Left ventricle myocardium inferior (tissue), 1 donor: ENCODE results near the gene UQCR10. TPM values are rescaled to one million over a fixed set of nuclear protein-coding genes. Genes with fewer than 3 reads are reported as not detected.
A peak's percentile ranks its signal among the peaks of the same experiment; 100 is the strongest.

Experiments used
- DNase-seq: peaks from one replicate; pipeline ENCODE4 v3.0.0-alpha.2; 2020
- H3K27ac ChIP-seq: fragments of 200-600 bp; replicated peaks from 2 replicates; pipeline ENCODE4 v1.8.0; 2021
- H3K27me3 ChIP-seq: fragments of 200-600 bp; 2 replicates; pipeline ENCODE4 v1.8.0; 2021; ENCODE audit warnings: low read depth
- H3K36me3 ChIP-seq: fragments of 200-600 bp; 2 replicates; pipeline ENCODE4 v1.8.0; 2021
- H3K4me1 ChIP-seq: fragments of 200-600 bp; 2 replicates; pipeline ENCODE4 v1.8.0; 2021
- H3K4me3 ChIP-seq: fragments of 200-600 bp; 2 replicates; pipeline ENCODE4 v1.8.0; 2021; ENCODE audit warnings: mild to moderate bottlenecking, moderate library complexity
- H3K9me3 ChIP-seq: fragments of 200-600 bp; replicated peaks from 2 replicates; pipeline ENCODE4 v1.8.0; 2021
- CTCF ChIP-seq: fragments of 200-600 bp; IDR thresholded peaks from 2 replicates; pipeline ENCODE4 v1.8.0; 2021; ENCODE audit warnings: antibody characterized with exemption, mild to moderate bottlenecking, borderline replicate concordance
- intact Hi-C: fragments of 100-400 bp; cut with micrococcal nuclease; formaldehyde crosslinking; loops from one replicate; pipeline ENCODE4 v1.11.0; 2022
- total RNA-seq: library from RNA; stranded (reverse); fragmentation: NEBNext Ultra II Directional; extraction: Animal tissue kit (Norgen Biotek cat#: 25700); gene quantifications from one replicate; pipeline ENCODE4 v1.2.1, GENCODE V29; 2021
- donor health status: DM: no; HTN: yes; CAD: no; lungs with severe emphysema.

The UQCR10 gene
- total RNA-seq, 1 donor from 2014 or later: 403 TPM

- Histone ChIP-seq H3K4me1 (peaks cover 69% of the 10 kb centered on the region), H3K9me3 (no peaks in the 10 kb centered on the region), H3K4me3 (peak overlapping the region; percentile 98), H3K27ac (peak overlapping the region; percentile 98), H3K27me3 (no peaks in the 10 kb centered on the region), H3K36me3 (peaks cover 33% of the 10 kb centered on the region)
- no peak for DNase-seq
- intact Hi-C loops: no loop called here
- TF ChIP-seq CTCF: no peak
Observed at GRCh38 chr22:29768052-29768693, 1.0 kb downstream of the UQCR10 start.

DNA sequence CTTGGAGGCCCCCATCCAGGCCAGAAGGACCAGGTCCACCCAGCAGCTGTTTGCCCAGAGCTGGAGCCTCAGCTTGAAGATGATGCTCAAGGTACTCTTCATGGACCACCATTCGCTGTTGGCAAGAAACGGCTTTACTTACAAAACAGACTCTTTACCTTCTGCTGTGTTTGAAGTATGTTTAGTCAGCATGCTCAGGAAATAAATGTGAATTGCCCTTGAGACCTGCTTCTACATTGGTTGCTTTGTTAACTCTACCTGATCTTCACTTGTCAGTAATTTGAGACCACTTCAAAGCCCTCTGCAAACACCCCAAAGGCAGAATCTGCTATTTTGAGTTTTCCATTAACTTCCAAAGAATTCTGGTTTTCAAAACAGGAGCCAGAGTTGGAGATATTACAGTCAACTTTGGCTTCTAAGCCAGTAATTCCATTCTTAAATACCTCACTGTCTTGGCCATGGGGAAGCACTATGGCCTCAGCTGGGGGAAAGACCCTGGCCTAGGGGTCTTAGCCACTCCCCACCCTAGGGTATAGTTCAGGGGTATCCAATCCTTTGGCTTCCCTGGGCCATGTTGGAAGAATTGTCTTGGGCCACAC, 2.7 kb downstream of the UQCR10 start:
- DNase-seq: no peak
- no peak overlapping the region for H3K27ac ChIP-seq
- peaks cover 33% of the 10 kb centered on the region for H3K36me3 ChIP-seq
- intact Hi-C loops: no loop called here
- no peak for TF ChIP-seq CTCF
- H3K27me3 ChIP-seq: no peaks in the 10 kb centered on the region
- H3K4me3 ChIP-seq: peak overlapping the region; percentile 98
- peaks cover 69% of the 10 kb centered on the region for H3K4me1 ChIP-seq
- H3K9me3 ChIP-seq: no peaks in the 10 kb centered on the region

DNA sequence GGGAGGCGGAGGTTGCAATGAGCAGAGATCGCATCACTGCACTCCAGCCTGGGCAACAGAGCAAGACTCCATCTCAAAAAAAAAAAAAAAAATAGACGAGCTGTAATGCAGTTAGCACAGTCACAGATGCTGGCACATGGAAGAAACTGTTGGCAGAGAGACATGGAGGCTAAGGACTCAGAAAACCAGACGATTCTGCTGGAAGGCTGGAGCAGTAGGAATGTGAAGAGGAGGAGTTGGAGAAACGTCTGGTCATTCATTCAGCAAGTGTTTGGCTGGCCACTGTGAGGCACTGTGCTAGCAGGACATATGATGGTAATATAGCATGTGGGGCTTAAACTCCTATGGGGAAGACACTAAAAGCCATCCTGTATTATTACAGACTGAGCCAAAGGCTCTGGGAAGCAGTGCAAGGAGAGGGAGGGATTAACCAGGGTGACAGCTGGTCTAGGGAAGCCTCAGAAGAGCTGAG, 5.0 kb downstream of the UQCR10 start:
- no peak overlapping the region for H3K27ac ChIP-seq
- H3K27me3 ChIP-seq: no peaks in the 10 kb centered on the region
- peak; percentile 36 for TF ChIP-seq CTCF
- H3K36me3 ChIP-seq: peaks cover 33% of the 10 kb centered on the region
- intact Hi-C loops: no loop called here
- DNase-seq: no peak
- H3K4me3 ChIP-seq: no peak overlapping the region
- H3K4me1 ChIP-seq: peaks cover 50% of the 10 kb centered on the region
- H3K9me3 ChIP-seq: no peaks in the 10 kb centered on the region

- Histone ChIP-seq H3K27ac (peak overlapping the region; percentile 22), H3K4me1 (peaks cover 40% of the 10 kb centered on the region), H3K9me3 (no peaks in the 10 kb centered on the region), H3K4me3 (no peak overlapping the region), H3K27me3 (no peaks in the 10 kb centered on the region), H3K36me3 (peaks cover 33% of the 10 kb centered on the region)
- no peak for DNase-seq
- TF ChIP-seq CTCF: no peak
- intact Hi-C loops: no loop called here
Observed at GRCh38 chr22:29773233-29773632, 6.1 kb downstream of the UQCR10 start.

GRCh38 chr22:29780220-29780619, 13.1 kb downstream of the UQCR10 start:
- no peaks in the 10 kb centered on the region for H3K9me3 ChIP-seq
- intact Hi-C loops: no loop called here
- H3K27ac ChIP-seq: peak overlapping the region; percentile 88
- no peaks in the 10 kb centered on the region for H3K36me3 ChIP-seq
- DNase-seq: no peak
- H3K4me3 ChIP-seq: no peak overlapping the region
- no peak for TF ChIP-seq CTCF
- H3K27me3 ChIP-seq: no peaks in the 10 kb centered on the region
- peaks cover 49% of the 10 kb centered on the region for H3K4me1 ChIP-seq
